ENCODE results near the gene CGREF1.

DNA sequence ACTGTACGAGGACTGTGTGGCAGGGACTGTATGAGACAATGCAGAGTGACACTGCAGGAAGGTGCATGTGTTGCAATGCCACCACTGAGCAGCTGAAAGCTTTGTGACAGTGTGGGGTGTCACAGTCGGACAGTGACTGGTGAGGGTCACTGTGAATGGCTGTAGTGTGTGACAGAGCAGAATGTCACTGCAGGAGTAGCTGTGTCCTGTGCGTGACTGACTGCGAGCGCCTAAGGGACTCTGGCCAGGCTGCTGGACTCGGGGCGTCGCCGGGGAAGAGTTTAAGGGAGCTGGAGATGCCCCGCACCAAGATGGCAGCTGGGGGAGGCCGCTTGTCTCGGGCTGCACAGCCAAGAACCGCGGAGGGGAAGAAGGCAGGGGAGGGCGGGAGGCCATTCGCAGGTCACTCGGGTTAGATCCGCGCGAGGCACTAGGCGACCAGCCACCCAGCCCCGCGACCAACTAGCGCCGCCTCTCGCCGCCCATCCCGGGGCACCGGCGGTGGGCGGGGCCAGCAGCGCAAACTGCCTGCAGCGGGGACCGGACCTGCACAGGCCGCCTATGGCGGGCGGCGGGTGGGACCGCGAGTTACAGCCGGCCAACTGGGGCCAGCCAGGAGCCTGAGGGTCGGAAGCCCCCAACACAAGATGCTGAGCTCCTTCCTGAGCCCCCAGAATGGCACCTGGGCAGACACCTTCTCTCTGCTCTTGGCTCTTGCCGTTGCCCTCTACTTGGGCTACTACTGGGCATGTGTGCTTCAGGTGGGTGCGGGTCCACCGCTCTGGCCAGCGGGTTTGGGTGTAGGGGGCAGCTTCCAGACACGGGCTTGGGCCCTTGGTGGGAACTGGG is 4.6 kb upstream of the CGREF1 start, which contains the start of gene ABHD1:
- TF ChIP-seq EZH2 (IDR thresholded peaks at IDR 0.05; ENCODE audit: borderline replicate concordance, insufficient read depth, low read length, poor library complexity, severe bottlenecking) (no peak), EP300 (conservative IDR thresholded peaks at IDR 0.05; ENCODE audit: poor library complexity, severe bottlenecking) (no peak), MXI1 (conservative IDR thresholded peaks at IDR 0.05; ENCODE audit: poor library complexity, severe bottlenecking) (no peak), POLR2AphosphoS5 (IDR thresholded peaks at IDR 0.05) (no peak)
- TF ChIP-seq, protein P1, sequence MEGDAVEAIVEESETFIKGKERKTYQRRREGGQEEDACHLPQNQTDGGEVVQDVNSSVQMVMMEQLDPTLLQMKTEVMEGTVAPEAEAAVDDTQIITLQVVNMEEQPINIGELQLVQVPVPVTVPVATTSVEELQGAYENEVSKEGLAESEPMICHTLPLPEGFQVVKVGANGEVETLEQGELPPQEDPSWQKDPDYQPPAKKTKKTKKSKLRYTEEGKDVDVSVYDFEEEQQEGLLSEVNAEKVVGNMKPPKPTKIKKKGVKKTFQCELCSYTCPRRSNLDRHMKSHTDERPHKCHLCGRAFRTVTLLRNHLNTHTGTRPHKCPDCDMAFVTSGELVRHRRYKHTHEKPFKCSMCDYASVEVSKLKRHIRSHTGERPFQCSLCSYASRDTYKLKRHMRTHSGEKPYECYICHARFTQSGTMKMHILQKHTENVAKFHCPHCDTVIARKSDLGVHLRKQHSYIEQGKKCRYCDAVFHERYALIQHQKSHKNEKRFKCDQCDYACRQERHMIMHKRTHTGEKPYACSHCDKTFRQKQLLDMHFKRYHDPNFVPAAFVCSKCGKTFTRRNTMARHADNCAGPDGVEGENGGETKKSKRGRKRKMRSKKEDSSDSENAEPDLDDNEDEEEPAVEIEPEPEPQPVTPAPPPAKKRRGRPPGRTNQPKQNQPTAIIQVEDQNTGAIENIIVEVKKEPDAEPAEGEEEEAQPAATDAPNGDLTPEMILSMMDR (IDR thresholded peaks at IDR 0.05; ENCODE audit: poor library complexity, severe bottlenecking), result no peak
